Measurements from ENCODE around the gene BCAT1. TPM values are rescaled to one million over a fixed set of nuclear protein-coding genes. Genes with fewer than 3 reads are reported as not detected.
"Not testable (repeated sequence)": the region's sequence is repeated elsewhere in the genome, so short reads cannot be mapped to it uniquely, and the experiment has no call there.

BCAT1 gene
- total RNA-seq, 1 experiment from 2014 or later = 0.05 TPM

DNA sequence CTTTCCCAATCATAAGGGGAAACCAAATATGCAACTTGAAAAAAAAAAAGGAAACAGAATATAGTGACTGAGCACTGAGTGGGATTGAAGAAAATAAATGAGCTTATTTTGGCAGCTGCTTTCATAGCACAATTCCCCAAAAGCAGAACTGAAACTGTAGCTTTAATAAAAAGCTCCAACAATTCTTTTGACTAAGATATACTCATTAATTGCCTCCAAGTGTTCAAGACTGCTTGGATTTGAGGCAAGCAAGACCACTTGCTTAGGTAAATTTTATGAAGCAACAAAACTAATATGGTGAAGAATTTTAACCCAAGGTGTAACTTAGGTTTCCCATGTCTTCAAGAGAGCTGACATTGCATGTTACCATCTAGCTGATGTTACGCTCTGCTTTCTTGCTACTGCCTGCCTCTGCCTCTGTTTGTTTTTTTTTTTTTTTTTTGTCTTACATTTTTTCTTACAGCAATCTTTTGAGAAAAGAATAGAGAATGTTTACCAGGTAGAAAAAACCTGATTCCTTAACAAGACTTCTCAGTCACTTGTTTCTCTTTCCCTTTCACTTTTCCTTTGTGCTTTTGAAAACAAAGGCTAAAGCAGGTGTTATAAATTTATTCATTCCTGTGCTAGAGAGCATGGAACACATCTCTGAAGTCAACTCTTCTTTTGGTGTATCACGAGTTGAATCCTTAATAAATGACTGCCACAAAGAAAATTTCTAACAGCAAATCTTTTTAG lies 134.4 kb downstream of the BCAT1 start:
- in situ Hi-C loops (cut with HindIII; ENCODE audit: low pct_unique_long_range_greater_than_20kb, low sequenced_read_pairs) = no loop called here
- DNase-seq (ENCODE audit: low read depth, low spot score) = no peak

DNA sequence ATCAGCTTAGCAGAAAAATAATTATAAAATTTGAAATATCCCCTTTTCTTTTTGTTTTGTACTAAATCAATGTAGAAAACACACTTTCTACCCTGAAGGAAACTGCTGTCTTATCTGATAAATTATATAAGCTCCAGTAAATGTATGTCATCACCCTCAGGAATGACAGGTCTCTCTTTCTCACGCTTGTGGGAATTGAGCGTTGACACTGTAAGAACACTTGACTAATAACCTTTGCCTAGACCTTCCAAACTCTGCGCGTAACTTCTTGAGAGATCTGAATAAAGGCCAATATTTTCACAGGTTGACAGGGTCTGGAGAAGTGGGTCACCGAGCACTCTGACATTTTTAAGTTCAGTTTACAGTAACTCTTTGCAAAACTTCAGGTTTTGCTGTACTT lies 138.5 kb downstream of the BCAT1 start:
- in situ Hi-C loops (cut with HindIII; ENCODE audit: low pct_unique_long_range_greater_than_20kb, low sequenced_read_pairs) = no loop called here
- no peak for DNase-seq (ENCODE audit: low read depth, low spot score)

DNA sequence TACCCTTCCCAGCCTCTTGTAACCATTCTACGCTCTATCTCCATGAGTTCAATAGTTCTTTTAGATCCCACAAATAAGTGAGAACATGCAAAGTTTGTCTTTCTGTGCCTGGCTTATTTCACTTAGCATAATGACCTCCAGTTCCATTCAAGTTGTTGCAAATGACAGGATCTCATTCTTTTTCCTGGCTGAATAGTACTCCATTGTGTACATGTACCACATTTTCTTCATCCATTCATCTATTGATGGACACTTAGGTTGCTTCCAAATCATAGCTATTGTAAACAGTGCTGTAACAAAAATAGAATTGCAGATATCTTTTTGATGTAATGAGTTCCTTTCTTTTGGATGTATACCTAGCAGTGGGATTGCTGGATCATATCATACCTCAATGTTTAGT lies 139.6 kb downstream of the BCAT1 start:
- DNase-seq (ENCODE audit: low read depth, low spot score); in situ Hi-C loops (cut with HindIII; ENCODE audit: low pct_unique_long_range_greater_than_20kb, low sequenced_read_pairs): not testable (repeated sequence)

DNA sequence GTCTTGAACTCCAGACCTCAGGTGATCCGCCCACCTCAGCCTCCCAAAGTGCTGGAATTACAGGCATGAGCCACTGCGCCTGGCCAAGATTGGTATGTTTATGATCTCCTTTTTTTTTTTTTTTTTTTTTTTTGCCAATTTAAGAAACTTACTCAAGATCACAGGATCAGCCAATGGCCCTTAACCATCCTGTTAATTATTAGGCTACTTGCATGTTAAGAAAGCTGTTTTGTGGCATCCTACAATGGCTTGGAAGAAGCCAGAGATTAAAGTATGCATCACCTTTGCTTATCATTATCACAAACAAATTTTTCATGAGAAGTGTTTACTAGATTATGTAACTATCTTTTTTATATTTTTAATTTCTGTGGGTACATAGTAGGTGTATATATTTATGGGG lies 140.2 kb downstream of the BCAT1 start:
- no peak for DNase-seq (ENCODE audit: low read depth, low spot score)
- in situ Hi-C loops (cut with HindIII; ENCODE audit: low pct_unique_long_range_greater_than_20kb, low sequenced_read_pairs) = no loop called here

DNA sequence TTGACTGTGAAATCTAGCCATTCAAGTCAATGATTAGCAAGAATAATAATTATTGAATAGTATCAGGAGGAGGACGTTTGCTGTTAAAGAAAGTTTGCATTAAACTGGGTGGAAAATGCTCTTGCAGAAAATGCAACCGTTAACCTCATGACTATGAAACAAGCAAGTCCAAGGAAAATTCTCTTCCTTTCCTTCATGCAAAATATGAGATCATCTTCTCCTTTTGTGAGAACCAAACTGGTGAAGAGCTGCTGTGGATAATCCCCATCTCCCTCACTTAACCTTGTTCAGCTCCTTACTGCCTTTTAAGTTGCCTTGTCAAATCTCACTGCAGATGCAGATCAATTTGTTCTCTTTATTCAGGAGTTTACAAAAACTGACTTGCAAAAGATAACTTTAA lies 142.5 kb downstream of the BCAT1 start:
- no peak for DNase-seq (ENCODE audit: low read depth, low spot score)
- in situ Hi-C loops (cut with HindIII; ENCODE audit: low pct_unique_long_range_greater_than_20kb, low sequenced_read_pairs) = no loop called here

DNA sequence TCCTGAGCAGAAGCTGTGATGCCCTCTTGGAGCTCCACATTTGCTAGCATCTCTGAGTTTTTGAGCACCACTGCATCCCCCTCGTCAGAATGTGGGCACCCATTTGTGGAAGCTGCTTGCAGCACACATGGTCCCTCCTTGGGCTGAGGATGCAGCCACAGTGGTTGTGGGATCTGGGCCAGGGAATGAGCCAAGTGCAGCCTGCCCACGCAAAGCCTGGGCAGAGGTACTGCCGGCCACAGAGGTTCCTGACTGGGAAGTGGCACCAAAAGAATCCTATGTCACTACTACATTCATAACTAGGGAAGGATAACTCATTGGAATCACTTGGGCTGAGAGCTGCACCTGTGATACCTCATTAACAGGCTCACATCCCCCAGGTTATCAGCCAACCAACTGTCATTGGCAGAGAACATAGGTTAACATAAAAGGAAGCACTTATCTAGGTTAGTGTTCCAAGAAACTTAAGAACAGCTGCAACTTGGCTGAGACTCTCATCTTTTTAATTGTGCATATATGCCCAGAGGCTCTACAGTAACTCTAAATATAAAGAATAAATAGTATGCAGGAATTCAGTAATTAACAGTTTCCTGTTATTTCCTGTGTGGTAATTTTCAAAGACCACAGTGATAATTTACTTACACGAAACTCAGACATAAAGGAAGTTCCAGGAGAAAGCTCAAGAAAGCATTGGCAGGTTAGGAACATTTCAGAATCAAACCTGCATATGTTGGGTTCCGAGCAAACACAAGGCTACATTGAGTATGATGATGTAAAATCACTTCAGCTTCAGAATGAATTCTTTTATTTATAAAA lies 145.3 kb downstream of the BCAT1 start:
- no peak for DNase-seq (ENCODE audit: low read depth, low spot score)
- in situ Hi-C loops (cut with HindIII; ENCODE audit: low pct_unique_long_range_greater_than_20kb, low sequenced_read_pairs) = no loop called here

DNA sequence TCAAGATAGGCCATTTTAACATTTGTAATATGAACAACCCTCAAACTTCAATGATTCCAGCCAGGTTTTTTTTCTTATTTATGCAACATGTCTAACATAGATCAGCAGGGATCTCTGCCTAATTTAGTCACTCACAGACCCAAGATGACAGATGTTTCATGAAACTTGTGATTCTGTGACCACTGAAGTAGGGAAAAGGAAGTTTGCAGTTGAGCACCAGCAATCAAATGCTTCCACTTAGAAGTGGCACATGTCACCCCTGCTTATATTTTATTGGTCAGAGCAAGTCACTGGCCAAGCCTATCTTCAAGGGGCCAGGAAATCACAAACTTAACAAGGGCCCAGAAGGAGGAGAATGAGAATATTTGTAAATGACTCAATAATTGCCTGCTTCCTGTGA lies 150.6 kb downstream of the BCAT1 start:
- in situ Hi-C loops (cut with HindIII; ENCODE audit: low pct_unique_long_range_greater_than_20kb, low sequenced_read_pairs) = no loop called here
- DNase-seq (ENCODE audit: low read depth, low spot score) = no peak

DNA sequence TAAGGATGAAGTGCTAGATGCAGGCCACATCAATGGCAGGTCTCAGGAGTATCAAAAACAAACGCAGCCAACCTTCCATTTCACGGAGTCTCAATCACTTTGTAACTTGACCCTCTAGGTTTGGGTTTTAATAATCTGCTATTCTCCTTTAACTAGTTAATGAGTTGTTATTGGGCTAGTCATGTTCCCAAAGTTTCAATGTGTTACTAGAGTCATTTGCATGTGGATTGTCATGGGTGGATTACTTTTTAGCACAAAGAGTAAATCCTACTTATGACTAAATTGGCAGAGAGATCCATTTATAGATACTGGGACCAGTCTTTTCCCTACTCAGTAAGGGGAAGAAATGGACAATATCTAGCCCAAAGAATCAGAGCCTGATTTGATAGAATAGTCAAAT lies 151.0 kb downstream of the BCAT1 start:
- DNase-seq (ENCODE audit: low read depth, low spot score) = no peak
- in situ Hi-C loops (cut with HindIII; ENCODE audit: low pct_unique_long_range_greater_than_20kb, low sequenced_read_pairs) = no loop called here

DNA sequence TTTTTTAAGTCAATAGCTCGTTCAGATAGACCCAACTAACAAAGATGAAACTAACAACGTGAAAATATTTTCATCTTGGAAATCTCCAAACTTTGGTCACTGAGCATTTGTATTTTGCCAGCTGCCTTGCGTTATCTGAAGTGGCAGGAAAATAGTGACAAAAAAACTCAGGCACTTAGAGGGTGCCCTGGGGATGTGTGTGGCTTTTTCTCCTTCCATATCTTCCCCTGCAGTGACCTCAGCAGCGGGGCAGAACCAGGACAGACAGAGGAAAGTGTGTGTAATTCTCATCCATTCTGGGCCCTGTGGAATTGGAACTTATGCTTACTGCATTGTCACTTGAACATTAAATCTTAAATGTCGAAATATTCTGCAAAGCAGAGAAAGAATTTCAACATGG lies 152.0 kb downstream of the BCAT1 start:
- DNase-seq (ENCODE audit: low read depth, low spot score) = no peak
- in situ Hi-C loops (cut with HindIII; ENCODE audit: low pct_unique_long_range_greater_than_20kb, low sequenced_read_pairs) = no loop called here

DNA sequence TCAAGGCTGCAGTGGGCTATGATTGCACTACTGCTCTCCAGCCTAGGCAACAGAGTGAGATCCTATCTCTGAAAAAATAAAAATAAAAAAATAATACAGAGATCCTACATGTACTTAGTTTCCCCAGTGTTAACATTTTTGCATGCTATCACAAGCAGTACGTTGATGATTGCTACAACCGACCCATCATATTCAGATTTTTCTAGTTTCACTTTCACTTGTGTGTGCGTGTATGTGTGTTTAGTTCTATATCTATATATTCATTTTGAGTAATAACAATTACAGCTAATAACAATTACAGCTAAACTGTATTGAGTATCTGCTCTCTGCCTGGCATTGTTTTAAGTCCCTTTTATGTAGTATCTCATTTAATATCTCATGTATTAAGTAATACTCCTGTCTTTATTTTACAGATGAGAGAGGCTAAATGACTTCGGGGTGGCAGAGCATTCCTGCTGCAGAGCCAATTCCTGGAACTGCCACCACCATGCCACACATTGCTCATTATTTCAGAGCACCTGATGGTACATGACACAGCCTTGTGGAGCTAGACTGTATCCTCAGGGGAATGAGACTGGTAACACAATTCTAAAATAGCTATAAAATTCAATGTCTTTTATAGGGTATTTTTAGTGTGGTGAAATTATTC lies 153.1 kb downstream of the BCAT1 start:
- in situ Hi-C loops (cut with HindIII; ENCODE audit: low pct_unique_long_range_greater_than_20kb, low sequenced_read_pairs) = no loop called here
- DNase-seq (ENCODE audit: low read depth, low spot score) = no peak

DNA sequence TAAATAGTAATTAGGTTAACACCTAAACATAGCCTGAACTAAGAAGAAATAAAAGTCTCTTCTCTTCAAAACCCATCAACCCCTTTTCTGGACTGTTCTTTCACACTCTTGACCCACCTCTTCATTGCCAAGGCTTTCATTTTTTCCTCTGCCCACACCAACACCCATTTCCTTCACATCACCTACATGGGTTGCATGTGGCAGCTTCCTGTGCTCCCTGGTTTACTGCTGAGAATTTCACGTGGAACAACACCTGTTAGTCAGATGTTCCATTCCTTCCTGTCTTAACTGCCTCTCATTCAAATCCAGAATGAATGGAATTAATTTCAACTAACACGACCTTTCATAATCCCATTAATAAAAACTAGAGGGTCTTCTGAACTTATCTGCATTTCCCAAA lies 157.3 kb downstream of the BCAT1 start:
- in situ Hi-C loops (cut with HindIII; ENCODE audit: low pct_unique_long_range_greater_than_20kb, low sequenced_read_pairs) = no loop called here
- no peak for DNase-seq (ENCODE audit: low read depth, low spot score)

DNA sequence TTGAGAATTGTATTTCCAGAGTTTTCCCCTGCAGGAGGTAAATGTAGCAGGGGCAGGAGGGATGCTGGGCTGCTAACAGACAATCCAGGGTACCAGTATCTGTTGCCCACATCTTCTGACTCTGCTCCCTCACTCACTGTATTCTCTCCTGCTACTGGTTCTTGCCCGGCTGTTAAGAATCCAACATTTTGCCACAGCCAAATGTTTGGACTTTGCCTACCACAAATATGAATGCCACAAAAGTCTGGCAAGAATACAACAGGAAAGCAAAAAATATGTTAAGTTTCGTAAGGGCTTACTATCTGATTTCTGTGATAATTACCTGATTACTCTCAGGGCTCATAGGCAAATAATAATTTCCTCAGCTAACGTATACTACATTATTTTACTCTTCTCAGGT lies 160.0 kb downstream of the BCAT1 start:
- in situ Hi-C loops (cut with HindIII; ENCODE audit: low pct_unique_long_range_greater_than_20kb, low sequenced_read_pairs) = no loop called here
- DNase-seq (ENCODE audit: low read depth, low spot score) = no peak

DNA sequence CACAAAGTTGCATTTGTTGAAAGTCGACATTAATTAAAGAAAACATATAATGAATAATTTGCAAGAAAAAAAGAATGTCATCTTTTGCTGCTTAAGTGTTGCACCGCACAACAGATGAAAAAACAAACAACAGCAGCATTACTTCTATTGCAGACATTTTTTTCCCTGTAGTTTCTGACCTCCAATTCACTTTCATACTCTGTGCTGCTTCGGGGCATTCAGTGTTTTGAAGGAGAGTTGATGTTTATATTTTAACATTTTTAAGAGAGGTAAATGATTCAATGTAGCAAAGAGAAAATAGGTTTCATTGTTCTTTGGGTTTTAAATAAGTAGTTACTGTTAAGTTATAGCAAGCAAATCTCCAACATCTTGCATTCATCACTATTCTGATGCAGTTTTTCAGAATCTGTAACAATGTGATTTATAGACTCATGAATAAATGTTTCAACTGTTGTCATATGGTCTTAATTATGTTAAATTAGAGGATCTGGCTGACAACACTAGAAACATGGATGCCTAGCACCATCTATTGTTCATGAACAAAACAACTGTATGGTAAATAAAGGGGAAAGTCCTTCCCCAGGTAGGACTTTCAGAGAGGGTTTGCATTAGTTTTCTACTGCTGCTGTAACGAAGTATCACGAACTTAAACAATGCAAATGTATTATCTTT lies 168.1 kb downstream of the BCAT1 start:
- in situ Hi-C loops (cut with HindIII; ENCODE audit: low pct_unique_long_range_greater_than_20kb, low sequenced_read_pairs) = no loop called here

DNA sequence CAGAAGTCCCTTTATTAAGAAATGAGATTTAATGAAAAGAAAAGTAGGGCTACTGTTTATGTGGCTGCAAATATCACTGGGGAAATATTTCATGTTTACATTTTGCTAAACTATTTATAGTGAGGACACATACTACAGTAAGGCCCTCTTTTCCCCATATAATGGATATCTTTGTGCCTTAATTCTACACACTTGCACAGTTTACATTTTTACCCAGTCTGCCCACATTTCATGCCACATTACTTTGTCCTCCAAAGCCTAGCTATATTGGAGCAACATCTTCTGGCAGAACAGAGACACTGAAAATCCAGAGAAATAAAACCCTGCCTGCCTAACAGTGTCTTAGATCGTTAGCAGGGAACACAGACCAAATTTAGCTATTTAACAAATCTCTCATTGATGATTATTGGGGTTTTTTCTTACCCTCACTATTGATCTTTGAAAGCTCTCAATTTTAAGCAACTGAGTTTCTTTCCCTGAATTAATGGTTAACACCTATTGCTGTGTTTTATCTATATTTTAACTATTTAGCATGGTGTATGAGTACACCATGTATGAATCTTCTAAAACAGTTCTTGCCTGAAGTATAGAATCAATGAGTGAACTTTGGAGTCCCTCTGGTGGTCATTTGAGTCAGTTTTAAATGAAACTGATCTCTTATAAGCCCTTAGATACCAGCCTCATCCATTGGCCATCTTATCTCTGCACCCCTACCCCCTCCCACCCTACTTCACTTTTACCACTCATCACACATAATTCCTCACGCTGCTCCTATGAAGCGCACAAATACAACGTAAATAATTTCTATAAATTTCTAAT lies 170.2 kb downstream of the BCAT1 start:
- in situ Hi-C loops (cut with HindIII; ENCODE audit: low pct_unique_long_range_greater_than_20kb, low sequenced_read_pairs) = no loop called here
- DNase-seq (ENCODE audit: low read depth, low spot score) = peak; percentile 90

More for the DNA sequence above, 168.1 kb downstream of the BCAT1 start:
- DNase-seq (ENCODE audit: low read depth, low spot score) = peak; percentile 35

DNA sequence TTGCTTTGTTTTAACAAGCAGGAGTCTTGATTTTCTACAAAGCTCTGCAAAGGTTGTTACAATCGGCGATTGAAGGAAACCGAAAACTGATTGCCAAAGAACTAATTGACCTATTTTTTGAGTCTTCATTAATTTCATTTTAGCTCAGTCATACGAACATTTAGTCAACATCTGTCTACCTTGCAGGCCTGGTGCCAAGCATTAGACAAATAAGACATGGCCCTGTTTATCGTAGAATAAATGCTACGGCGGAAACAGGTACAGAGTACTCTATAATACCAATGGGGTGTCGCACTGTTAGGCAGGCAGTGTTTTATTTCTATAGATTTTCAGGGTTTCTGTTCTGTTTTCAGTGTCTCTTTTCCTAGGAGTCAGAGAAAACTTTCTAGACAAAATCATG lies 171.5 kb downstream of the BCAT1 start:
- in situ Hi-C loops (cut with HindIII; ENCODE audit: low pct_unique_long_range_greater_than_20kb, low sequenced_read_pairs) = no loop called here
- DNase-seq (ENCODE audit: low read depth, low spot score) = no peak

DNA sequence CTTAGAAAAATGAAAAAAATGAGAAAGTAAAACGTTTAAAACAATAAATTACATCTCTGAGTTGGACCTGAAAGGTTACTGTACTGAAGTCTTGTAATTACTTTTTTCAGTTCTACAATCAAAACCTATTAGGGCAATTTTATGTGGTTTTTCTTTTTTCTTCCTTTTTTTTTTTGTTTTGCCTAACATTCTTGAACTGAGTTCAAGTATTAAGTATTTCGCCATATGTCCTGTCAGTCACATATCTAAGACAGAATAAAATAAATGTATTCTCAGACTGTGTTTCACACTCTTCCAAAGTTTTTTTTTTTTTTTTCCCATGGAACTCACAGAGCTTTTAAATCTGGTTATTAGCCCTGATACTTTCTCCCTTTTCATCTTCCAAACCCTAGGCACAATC lies 172.0 kb downstream of the BCAT1 start:
- in situ Hi-C loops (cut with HindIII; ENCODE audit: low pct_unique_long_range_greater_than_20kb, low sequenced_read_pairs) = no loop called here
- DNase-seq (ENCODE audit: low read depth, low spot score) = no peak

DNA sequence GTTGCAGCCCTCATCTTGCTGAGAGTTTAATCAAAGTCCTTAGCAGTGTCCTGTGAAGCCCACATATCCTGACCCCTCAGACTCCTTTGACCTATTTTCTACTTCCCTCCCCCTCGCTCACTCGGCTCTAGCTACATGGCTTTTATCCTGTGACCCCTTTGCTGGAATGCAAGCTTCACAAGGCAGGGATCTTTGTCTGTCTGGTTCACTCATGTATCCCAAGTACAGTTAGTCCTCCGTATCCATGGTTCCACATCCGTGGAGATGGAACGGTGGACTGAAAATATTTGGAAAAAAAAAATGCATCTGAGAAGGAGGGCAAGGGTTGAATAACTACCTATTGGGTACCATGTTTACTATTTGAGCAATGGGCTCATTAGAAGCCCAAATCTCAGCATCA lies 173.8 kb downstream of the BCAT1 start:
- no peak for DNase-seq (ENCODE audit: low read depth, low spot score)
- in situ Hi-C loops (cut with HindIII; ENCODE audit: low pct_unique_long_range_greater_than_20kb, low sequenced_read_pairs) = no loop called here
